Putamen (tissue), 1 donor: ENCODE measurements around the gene ART3.
A peak's percentile ranks its signal among the peaks of the same experiment; 100 is the strongest.

ENCODE experiments used
- DNase-seq: peaks from one replicate; pipeline ENCODE4 v3.0.0-alpha.2; 2016; ENCODE audit warnings: low spot score

The ART3 gene

DNA sequence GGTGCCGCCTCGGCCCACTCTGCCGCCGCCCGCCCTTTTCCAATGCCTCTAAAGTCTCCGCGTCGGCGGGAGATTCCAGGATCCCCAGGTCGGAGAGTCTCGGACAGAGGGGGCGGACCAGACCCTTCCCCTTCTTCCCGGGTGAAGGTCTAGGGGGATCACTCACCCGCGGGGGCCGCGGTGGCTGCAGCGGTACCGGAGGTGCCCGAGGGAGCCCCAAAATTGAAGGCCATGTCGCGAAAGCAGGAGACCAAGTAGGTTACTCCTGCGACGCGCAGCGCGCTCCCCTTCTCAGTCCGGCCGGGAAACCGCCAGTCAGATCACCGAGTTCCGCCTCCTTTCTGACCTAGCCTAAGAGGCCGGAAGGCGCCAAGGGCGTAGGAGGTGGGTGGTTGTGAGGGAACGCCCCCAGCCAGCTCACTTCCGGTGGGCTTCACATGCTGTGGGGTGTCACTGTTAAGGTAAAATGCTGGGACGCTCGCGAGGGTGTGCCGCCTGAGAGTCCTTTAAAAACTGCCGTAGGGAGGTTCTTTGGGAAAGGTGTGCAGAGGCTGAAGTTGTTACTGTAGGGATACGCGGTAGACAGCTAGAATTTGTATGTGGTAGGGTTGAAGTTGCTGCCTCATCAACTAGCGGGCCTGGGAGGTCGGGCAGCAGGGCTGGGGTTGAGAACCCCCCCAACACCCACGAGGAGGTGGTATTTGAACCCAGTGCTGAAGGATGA lies 73.8 kb downstream of the ART3 start, which contains the start of gene NUP54:
Gene NUP54 (minus strand): TSS at position 256 of the 724 bp plus-strand sequence. CDS start 23 bp downstream, at position 233.
- peak; percentile 94 for DNase-seq

DNA sequence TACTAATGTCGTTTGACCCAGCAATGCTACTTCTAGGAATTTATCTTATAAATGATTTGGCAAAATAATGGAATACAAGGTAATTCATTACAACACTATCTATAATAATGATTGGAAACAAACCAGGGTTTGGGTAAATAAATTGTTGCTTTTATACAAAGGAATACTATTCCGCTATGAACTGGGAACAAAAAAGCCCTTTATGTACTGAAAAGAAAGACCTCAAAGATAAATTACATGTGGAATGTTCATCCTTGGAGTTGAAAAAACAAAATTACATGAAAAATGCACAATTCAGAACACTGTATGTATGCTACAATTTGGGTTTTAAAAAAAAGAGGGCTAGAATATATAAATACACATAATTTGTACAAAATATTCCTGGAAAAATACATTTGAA lies 78.8 kb downstream of the ART3 start:
- DNase-seq = peak; percentile 9

DNA sequence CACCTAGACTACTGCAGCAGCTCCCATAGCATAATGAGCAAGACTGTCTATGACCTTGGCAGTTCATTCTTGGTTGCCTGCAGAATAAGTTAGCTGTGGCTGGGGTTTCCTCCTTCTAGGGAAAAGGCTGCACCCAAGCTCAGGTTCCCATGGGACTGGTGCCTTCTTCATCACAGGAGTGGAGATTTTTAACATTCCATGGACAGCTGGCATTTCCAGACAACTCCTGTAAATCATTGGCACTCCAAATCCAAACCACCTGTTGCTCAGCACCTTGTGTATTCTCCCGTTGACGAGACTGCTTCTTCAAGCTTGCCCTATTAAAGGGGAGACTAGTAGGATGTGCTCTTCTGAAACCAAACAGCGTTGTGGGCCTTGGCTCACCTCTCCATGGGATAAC lies 81.5 kb downstream of the ART3 start:
- no peak for DNase-seq

GRCh38 chr4:76156635-76157034 lies 82.1 kb downstream of the ART3 start:
- no peak for DNase-seq

- no peak for DNase-seq
Measured at GRCh38 chr4:76160355-76160754, 85.8 kb downstream of the ART3 start.
